Measurements from ENCODE around the gene PLA2G4F.

PLA2G4F gene

DNA sequence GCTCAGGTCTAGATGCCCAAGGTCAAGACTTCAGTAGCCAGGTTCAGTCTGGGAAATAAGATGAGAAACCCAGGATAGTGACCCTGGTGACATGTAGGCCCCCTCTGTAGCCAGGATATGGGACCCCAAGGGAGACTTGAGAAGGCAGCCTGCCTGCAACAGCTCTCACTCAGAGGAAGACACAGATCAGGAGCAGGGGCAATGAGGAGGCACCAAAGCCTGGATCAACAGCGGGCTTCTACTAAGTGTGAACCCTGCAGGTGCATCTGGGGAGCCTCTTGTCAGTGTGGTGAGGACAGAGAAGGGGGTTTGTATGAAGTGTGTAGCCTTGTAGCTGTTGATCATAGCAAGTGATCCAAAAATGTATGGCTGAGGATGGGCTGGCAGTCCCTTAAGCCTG, 25.4 kb downstream of the PLA2G4F start:
- DNase-seq, result no peak

DNA sequence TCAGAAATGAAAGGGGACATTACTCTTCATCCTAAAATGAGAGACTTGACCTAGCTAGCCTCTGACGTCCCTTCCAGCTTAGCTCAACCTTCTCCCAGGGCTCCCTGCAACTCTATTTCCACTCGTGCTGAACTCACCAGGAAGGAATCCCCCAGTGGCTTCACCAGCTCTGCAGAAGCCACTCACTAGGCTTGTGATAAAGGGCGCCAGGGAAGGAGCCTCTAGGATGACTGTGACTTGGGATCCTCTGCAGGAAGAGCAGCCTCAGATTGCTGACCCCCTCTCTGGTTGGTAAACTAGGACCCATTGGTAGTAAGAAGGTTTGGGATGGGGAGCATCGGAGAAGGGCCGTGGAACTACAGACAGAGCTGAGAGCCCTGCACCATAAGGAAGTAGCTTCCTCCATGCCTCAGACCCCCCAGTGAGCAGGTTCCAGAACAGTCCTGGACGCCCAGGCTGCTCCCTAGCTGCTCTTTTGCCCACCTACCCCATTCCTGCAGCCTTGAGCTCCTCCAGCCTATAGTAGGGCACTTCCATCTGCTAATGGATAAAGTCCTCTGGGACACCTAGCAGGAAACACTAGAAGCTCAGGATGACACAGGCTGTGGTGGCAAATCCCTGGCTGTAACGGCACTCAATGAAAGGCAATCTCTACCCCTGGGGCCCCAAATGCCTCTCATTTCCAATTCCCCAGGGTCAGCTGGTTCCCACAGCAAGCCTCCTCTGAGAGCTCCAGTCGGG, 26.0 kb downstream of the PLA2G4F start:
- no peak for DNase-seq

GRCh38 chr15:42129364-42129763, 27.1 kb downstream of the PLA2G4F start:
- DNase-seq, result no peak

- DNase-seq, result no peak
Measured at GRCh38 chr15:42128476-42128875, 28.0 kb downstream of the PLA2G4F start.

DNA sequence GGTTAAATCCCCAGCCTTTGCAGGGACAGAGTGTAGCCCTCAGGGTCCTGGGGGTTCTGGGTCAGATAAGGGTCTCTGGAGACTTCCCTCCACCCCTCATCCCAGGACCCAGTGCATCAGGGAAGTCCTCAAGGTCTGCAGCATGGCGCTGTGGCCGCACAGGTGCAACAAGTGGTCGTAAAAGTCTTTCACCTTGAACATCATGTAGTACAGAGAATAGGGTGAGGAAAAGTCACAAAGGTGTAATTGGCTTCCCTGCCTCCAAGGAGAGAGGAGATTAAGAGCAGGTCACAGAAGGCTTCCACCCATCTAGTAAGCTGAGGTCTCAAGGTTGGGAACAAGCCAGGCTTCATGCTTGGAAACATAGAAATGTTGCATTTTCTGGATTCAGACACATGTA, 32.9 kb downstream of the PLA2G4F start:
- DNase-seq, result no peak

DNA sequence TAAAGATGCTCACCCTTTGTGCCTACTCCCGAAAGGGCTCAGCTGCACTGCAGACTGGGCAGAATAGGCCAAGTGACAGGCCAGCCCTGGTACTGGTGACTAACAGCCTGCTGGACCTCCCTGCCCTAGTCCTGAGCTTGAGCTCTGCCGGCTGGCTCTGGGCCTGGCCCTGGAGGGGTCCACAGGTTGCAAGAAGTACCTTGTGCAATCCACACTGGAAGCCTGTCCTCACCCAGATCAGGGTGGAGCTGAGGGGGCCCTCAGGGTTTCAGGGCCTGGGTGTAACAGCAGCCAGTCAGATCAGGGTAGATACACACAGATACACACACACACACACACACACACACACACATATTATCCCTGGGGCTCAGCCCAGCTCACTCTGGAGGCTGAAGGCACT, 34.8 kb downstream of the PLA2G4F start:
- no peak for DNase-seq

GRCh38 chr15:42121021-42121420, 35.4 kb downstream of the PLA2G4F start:
- no peak for DNase-seq

- DNase-seq, result no peak
Measured at GRCh38 chr15:42120285-42120684, 36.2 kb downstream of the PLA2G4F start.

GRCh38 chr15:42119446-42119760, 37.0 kb downstream of the PLA2G4F start:
- DNase-seq, result no peak

DNA sequence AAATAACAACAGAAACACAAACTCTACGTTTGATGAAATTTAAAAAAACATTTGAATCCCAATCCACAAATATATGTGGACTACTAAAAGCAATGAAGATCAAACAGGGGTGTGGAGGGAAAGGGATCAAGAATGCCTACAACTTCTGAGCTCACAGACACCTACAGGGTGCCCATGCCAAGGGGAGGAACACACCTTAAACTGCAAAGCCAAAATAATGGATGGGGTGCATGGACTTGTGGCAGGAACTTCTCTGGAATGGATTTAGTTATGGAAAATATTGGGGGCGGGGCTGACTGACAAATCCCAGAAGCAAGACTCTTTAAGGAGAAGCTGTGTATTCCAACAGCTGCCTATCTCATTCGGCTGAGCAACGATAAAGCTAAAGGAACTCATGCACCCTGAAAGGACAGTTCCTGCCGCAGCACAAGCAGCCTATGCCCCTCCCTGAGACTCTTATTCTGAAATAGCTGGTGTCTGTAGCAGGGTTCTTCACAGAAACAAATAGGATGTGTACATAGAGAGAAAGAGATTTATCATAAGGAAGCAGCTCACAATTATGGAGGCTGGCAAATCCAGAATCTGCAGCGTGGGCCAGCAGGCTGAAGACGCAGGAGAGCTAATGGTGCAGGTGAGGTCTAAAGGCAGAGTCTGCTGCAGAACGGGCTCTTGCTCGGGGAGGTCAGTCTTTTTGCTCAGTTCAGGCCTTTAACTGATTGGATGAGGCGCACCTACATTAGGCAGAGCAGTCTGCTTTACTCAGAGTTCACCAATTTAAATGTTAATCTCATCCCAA, 37.6 kb downstream of the PLA2G4F start:
- no peak for DNase-seq

DNA sequence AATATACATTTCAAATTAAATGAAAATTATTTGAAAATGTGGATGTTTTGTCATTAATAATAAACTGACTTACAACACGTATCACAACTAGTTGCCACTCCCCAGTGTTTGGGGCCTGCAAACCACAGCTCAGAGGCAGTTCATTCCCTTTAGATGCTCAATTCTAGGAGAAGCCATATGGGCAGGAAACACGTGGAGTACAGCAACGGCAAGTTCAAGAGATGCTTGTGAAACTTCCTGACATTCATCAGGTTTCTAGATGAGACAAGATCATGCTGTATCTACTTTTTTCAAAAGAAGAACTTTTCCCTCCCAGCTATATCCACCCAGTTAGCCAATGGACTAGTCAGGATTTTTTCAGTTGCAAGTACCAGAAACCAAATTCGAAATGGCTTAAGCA, 44.5 kb downstream of the PLA2G4F start:
- peak; percentile 27 for DNase-seq

- DNase-seq, result no peak
Measured at GRCh38 chr15:42110367-42110766, 46.1 kb downstream of the PLA2G4F start.

GRCh38 chr15:42108806-42109205, 47.6 kb downstream of the PLA2G4F start:
- no peak for DNase-seq

DNA sequence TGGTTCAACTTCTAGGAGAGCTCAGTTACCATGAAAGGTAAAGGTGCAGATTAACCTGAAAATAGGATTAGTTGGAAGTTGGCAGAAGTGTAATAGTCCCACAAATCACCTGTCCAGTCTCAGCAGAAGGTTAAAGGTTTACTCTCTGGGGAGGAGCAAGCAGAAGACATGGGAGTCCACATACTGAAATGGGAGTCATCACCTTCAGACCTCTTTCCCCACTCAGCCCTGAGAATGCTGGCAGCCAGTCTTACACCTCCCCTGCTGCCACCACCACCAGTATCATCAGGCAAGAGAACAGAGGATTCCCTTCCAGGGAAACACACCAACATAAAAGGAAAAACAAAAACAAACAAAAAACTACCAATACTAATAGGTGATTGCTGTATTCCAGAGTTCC, 48.2 kb downstream of the PLA2G4F start:
- no peak for DNase-seq

GRCh38 chr15:42107473-42107872, 49.0 kb downstream of the PLA2G4F start:
- DNase-seq, result no peak

DNA sequence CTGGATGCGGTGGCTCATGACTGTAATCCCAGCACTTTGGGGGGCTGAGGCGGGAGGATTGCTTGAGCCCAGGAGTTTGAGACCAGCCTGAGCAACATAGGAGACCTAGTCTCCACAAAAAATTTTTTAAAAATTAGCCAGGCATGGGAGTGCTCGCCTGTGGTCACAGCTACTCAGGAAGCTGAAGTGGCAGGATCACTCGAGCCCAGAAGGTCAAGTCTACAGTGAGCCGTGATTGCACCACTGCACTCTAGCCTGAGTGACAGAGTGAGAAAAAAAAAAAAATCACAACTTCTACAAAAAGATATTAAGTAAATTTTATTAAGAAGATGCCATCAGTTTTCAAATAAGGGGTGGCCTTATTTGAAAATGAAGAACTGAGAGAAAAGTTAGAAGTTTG, 50.1 kb downstream of the PLA2G4F start:
- DNase-seq, result no peak

- no peak for DNase-seq
Measured at GRCh38 chr15:42104095-42104891, 52.1 kb downstream of the PLA2G4F start.

DNA sequence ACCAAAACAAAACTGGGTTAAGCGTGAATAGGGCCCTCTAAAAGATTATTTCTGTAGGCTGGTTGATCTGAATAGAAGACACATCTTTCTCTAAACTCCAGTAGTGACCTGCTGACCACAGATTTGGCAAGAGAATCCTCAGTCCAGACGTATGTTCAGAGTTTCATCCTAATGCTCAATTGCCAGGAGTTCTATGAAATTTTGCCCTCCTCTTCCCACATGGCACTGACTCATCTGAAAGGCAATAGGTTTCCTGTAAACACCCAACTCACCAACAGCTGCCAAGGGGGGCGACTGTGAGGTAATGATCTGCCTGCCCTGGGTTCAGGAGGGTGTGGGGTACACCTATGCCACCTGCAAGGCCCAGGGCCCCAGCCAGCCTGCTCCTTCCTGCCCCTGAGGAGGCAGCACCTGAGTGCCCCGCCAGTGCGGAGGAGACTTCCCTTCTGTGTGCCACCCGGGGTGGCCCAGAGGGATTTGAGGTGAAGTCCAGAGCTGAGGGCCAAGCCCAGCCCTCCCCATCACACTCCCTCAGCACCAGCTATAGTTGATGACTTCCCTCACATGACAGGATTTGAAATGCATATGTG, 53.7 kb downstream of the PLA2G4F start:
- DNase-seq, result no peak

GRCh38 chr15:42101861-42102260, 54.6 kb downstream of the PLA2G4F start:
- DNase-seq, result no peak

DNA sequence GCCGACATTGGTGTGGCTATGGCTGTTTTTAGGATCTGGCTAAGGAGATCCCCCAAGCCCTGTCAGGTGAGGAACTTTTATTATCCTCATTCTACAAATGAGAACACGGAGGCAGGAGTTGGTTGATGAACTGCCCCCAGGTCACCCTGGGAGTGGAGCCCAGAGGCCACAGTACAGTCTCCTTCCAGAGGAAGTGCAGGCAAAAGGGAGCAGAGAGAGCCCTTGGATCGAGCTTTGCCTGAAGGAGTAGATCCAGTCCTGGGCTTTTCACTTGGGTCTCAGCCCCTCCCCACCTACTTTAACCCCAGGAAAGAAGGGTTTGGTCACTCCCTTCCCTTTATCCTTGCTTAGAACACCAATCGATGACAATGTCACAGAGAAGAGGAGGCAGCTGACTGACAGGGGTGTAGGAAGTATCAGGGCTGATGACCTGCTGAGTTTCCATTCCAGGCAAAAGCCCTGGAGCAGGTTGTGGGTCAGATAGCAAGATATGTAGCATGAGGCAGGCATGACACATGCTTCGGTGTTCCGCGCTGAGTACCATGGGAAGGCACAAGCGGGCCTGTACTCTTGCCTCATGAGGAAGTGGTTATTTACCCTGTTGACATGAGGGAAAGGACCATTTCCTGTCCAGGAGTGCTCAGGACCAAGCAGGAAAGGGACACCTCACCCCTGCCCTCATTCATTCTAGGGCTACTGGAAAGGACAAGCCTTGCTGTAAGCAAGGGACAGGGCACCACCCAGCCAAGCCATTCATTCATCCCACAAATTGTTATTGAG, 56.2 kb downstream of the PLA2G4F start:
- DNase-seq, result no peak

DNA sequence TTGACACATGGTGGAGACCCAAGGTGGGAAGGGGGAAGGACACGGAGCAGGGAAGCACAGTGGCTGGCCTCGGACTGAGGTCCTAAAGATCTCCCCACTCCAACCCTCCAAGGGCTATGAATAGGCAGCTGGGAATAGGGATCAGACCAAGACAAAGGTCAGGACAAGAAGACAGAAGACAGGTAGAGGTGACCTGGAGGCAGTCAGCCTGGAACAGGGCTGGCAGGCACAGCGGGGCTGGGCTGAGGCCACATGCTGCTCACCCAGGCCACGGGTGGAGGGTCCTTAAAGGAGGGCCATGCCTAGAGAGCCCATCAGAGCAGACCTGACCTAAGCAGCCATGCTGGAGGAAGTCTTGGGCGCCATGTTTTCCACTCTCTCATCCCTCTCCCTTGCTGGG, 59.4 kb downstream of the PLA2G4F start:
- DNase-seq, result no peak

- no peak for DNase-seq
Measured at GRCh38 chr15:42094512-42094963, 61.9 kb downstream of the PLA2G4F start, which contains the start of gene PLA2G4D. Gene PLA2G4D, minus strand, starts transcription at chr15:42094562. Its CDS starts 103 bp downstream, at chr15:42094459.

All from KG1 (cell line).